Loucy (cell line): ENCODE data around the gene RELA.
A peak's percentile ranks its signal among the peaks of the same experiment; 100 is the strongest.
"Not testable (repeated sequence)": the region's sequence is repeated elsewhere in the genome, so short reads cannot be mapped to it uniquely, and the experiment has no call there.

ENCODE experiments used
- H2AFZ ChIP-seq: fragments of 200-600 bp; sonication (generic); 2 replicates; pipeline ENCODE4 v1.6.0; 2016; ENCODE audit warnings: antibody characterized with exemption, mild to moderate bottlenecking, low read length, moderate library complexity
- H3F3A ChIP-seq: fragments of 200-600 bp; 2 replicates; pipeline ENCODE4 v1.6.0; 2016; ENCODE audit warnings: antibody characterized with exemption, low read depth, mild to moderate bottlenecking
- H3K27me3 ChIP-seq: fragments of 200-600 bp; sonication (generic); 2 replicates; pipeline ENCODE4 v1.6.1; 2014; ENCODE audit warnings: low read length, mild to moderate bottlenecking; ENCODE audit not compliant: insufficient read depth, poor library complexity, severe bottlenecking
- H3K36me3 ChIP-seq: fragments of 200-600 bp; sonication (generic); 2 replicates; pipeline ENCODE4 v1.6.1; 2016; ENCODE audit warnings: low read length; ENCODE audit not compliant: insufficient read depth
- H3K4me1 ChIP-seq: fragments of 200-600 bp; sonication (generic); 2 replicates; pipeline ENCODE4 v1.5.1; 2014; ENCODE audit warnings: low read length, mild to moderate bottlenecking; ENCODE audit not compliant: insufficient read depth, poor library complexity, severe bottlenecking
- H3K4me2 ChIP-seq: fragments of 200-600 bp; sonication (generic); 2 replicates; pipeline ENCODE4 v1.6.0; 2014; ENCODE audit warnings: antibody characterized with exemption, low read length, low read depth, mild to moderate bottlenecking; ENCODE audit not compliant: poor library complexity, severe bottlenecking
- H3K4me3 ChIP-seq: fragments of 200-600 bp; sonication (generic); 2 replicates; pipeline ENCODE4 v1.5.1; 2014; ENCODE audit warnings: low read length, mild to moderate bottlenecking, mixed read lengths; ENCODE audit not compliant: poor library complexity, severe bottlenecking
- H3K79me2 ChIP-seq: fragments of 200-600 bp; sonication (generic); 2 replicates; pipeline ENCODE4 v1.6.1; 2014; ENCODE audit warnings: low read length; ENCODE audit not compliant: insufficient read depth
- H3K9ac ChIP-seq: fragments of 200-600 bp; sonication (generic); 2 replicates; pipeline ENCODE4 v1.6.0; 2014; ENCODE audit warnings: mild to moderate bottlenecking, low read depth, low read length, moderate library complexity; ENCODE audit not compliant: poor library complexity, severe bottlenecking
- H3K9me2 ChIP-seq: fragments of 200-600 bp; sonication (generic); replicated peaks from 2 replicates; pipeline ENCODE4 v1.6.1; 2016; ENCODE audit warnings: low read depth, low read length, mixed read lengths
- H3K9me3 ChIP-seq: fragments of 200-600 bp; sonication (generic); 2 replicates; pipeline ENCODE4 v1.6.1; 2014; ENCODE audit warnings: mild to moderate bottlenecking, antibody characterized with exemption, low read length, low read depth; ENCODE audit not compliant: insufficient read depth
- H4K20me1 ChIP-seq: fragments of 200-600 bp; sonication (generic); 2 replicates; pipeline ENCODE4 v1.6.0; 2014; ENCODE audit warnings: antibody characterized with exemption, low read length, mild to moderate bottlenecking; ENCODE audit not compliant: insufficient read depth, poor library complexity, severe bottlenecking
- CTCF ChIP-seq: fragments of 200-600 bp; sonication (generic); conservative IDR thresholded peaks from 2 replicates; pipeline ENCODE4 v1.5.1; 2014; ENCODE audit warnings: mild to moderate bottlenecking, antibody characterized with exemption, low read length
- EZH2phosphoT487 ChIP-seq: fragments of 200-600 bp; IDR thresholded peaks from 2 replicates; pipeline ENCODE4 v1.6.1; 2018; ENCODE audit warnings: antibody characterized with exemption, mild to moderate bottlenecking, moderate library complexity, borderline replicate concordance

Gene RELA

GRCh38 chr11:65709661-65710060 is 46.9 kb upstream of the RELA start:
- Histone ChIP-seq H2AFZ (no peak overlapping the region), H3K4me1 (peaks cover 18% of the 10 kb centered on the region), H3K9me2 (no peaks in the 10 kb centered on the region)

GRCh38 chr11:65708451-65708850 is 45.7 kb upstream of the RELA start:
- H3K9me3 ChIP-seq: no peaks in the 10 kb centered on the region
- no peak overlapping the region for H3K4me3 ChIP-seq
- H3K9ac ChIP-seq: no peak overlapping the region
- H3K4me1 ChIP-seq: peaks cover 18% of the 10 kb centered on the region
- H3K4me2 ChIP-seq: no peak overlapping the region
- H3K27me3 ChIP-seq: no peaks in the 10 kb centered on the region
- H3K9me2 ChIP-seq: no peaks in the 10 kb centered on the region
- H3K36me3 ChIP-seq: no peaks in the 10 kb centered on the region
- no peak for TF ChIP-seq CTCF
- TF ChIP-seq EZH2phosphoT487: no peak
- peaks cover 10% of the 10 kb centered on the region for H3K79me2 ChIP-seq
- H2AFZ ChIP-seq: no peak overlapping the region
- peaks cover 5% of the 10 kb centered on the region for H4K20me1 ChIP-seq
- no peaks in the 10 kb centered on the region for H3F3A ChIP-seq

More at GRCh38 chr11:65709661-65710060, 46.9 kb upstream of the RELA start:
- H3K27me3 ChIP-seq: no peaks in the 10 kb centered on the region
- peaks cover 6% of the 10 kb centered on the region; the same call in 1 of the 2 replicates for H3K36me3 ChIP-seq
- H3K9ac ChIP-seq: no peak overlapping the region
- H3K79me2 ChIP-seq: peaks cover 22% of the 10 kb centered on the region
- peaks cover 5% of the 10 kb centered on the region for H4K20me1 ChIP-seq
- no peaks in the 10 kb centered on the region for H3K9me3 ChIP-seq
- H3K4me3 ChIP-seq: no peak overlapping the region
- H3F3A ChIP-seq: no peaks in the 10 kb centered on the region
- H3K4me2 ChIP-seq: no peak overlapping the region
- TF ChIP-seq EZH2phosphoT487: no peak
- no peak for TF ChIP-seq CTCF

GRCh38 chr11:65707002-65707401 is 44.3 kb upstream of the RELA start:
- not testable (repeated sequence) for H3K79me2 ChIP-seq, H3K9ac ChIP-seq, H3K36me3 ChIP-seq, H4K20me1 ChIP-seq, H3K4me3 ChIP-seq, H3K4me1 ChIP-seq, H3K9me3 ChIP-seq, H3K9me2 ChIP-seq, H3K4me2 ChIP-seq, H3K27me3 ChIP-seq, H3F3A ChIP-seq
- H2AFZ ChIP-seq: 0 out of 2 replicates have a peak overlapping the region, but pooled peaks have one; percentile 57

- not testable (repeated sequence) for H3K79me2 ChIP-seq, H3K9me2 ChIP-seq, H3K9me3 ChIP-seq, H3K4me2 ChIP-seq, H4K20me1 ChIP-seq, H3K9ac ChIP-seq, H3F3A ChIP-seq, H3K4me1 ChIP-seq, H3K27me3 ChIP-seq, H3K36me3 ChIP-seq
- Histone ChIP-seq H2AFZ (peak overlapping the region; percentile 57; the same call in 1 of the 2 replicates), H3K4me3 (peak overlapping the region; percentile 25)
- TF ChIP-seq CTCF: peak; percentile 44
Measured at GRCh38 chr11:65706303-65706763, 43.6 kb upstream of the RELA start.
